C4-2B (cell line): ENCODE results near the gene FAM153A.
"Not testable (repeated sequence)": the region's sequence is repeated elsewhere in the genome, so short reads cannot be mapped to it uniquely, and the experiment has no call there.

Experiments
- ZFX ChIP-seq: fragments of 450-650 bp; IDR thresholded peaks from 2 replicates; pipeline ENCODE4 v1.6.1; 2017
- TF ChIP-seq, protein P1 (sequence below): fragments of 450-650 bp; conservative IDR thresholded peaks from 2 replicates; pipeline ENCODE4 v1.5.1; 2017; ENCODE audit warnings: mild to moderate bottlenecking

- TF ChIP-seq, protein P1, sequence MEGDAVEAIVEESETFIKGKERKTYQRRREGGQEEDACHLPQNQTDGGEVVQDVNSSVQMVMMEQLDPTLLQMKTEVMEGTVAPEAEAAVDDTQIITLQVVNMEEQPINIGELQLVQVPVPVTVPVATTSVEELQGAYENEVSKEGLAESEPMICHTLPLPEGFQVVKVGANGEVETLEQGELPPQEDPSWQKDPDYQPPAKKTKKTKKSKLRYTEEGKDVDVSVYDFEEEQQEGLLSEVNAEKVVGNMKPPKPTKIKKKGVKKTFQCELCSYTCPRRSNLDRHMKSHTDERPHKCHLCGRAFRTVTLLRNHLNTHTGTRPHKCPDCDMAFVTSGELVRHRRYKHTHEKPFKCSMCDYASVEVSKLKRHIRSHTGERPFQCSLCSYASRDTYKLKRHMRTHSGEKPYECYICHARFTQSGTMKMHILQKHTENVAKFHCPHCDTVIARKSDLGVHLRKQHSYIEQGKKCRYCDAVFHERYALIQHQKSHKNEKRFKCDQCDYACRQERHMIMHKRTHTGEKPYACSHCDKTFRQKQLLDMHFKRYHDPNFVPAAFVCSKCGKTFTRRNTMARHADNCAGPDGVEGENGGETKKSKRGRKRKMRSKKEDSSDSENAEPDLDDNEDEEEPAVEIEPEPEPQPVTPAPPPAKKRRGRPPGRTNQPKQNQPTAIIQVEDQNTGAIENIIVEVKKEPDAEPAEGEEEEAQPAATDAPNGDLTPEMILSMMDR: not testable (repeated sequence)
- not testable (repeated sequence) for TF ChIP-seq ZFX
Observed at GRCh38 chr5:177763737-177764508, 18.8 kb downstream of the FAM153A start.
